HAP-1 (cell line): ENCODE results near the gene CBY1.

Experiments
- DNase-seq, 2 experiments: peaks; one replicate each; pipeline ENCODE4 v3.0.0-alpha.2; 2016 to 2020; ENCODE audit warnings: low spot score in 2 of 2
- H3K27me3 ChIP-seq: fragments of 250-450 bp; sonication (Bioruptor Pico); 2 replicates; pipeline ENCODE4 v1.5.1; 2020; ENCODE audit warnings: low read depth, mild to moderate bottlenecking, moderate library complexity
- H3K36me3 ChIP-seq: fragments of 250-450 bp; sonication (Bioruptor Pico); replicated peaks from 2 replicates; pipeline ENCODE4 v1.5.1; 2020; ENCODE audit warnings: mild to moderate bottlenecking
- H3K4me1 ChIP-seq: fragments of 250-450 bp; sonication (Bioruptor Pico); 2 replicates; pipeline ENCODE4 v1.5.1; 2020; ENCODE audit warnings: mild to moderate bottlenecking
- H3K4me3 ChIP-seq: fragments of 250-450 bp; sonication (Bioruptor Pico); 2 replicates; pipeline ENCODE4 v1.5.1; 2020; ENCODE audit warnings: mild to moderate bottlenecking, moderate library complexity
- H3K9me3 ChIP-seq: fragments of 250-450 bp; sonication (Bioruptor Pico); 2 replicates; pipeline ENCODE4 v1.5.1; 2020; ENCODE audit warnings: mild to moderate bottlenecking, moderate library complexity
- in situ Hi-C: fragments of 300-500 bp; cut with MboI; formaldehyde crosslinking; loops from 3 replicates; pipeline ENCODE4 v1.14.3; 2020; ENCODE audit warnings: low sequenced_read_pairs, inconsistent platforms, mixed read lengths

Gene CBY1

GRCh38 chr22:38700270-38700788 lies 43.9 kb downstream of the CBY1 start:
- in situ Hi-C loops: no loop called here
- Histone ChIP-seq H3K4me1 (peaks cover 45% of the 10 kb centered on the region), H3K27me3 (no peaks in the 10 kb centered on the region), H3K4me3 (peak overlapping the region; percentile 53), H3K36me3 (peaks cover 14% of the 10 kb centered on the region), H3K9me3 (no peaks in the 10 kb centered on the region)
- peak in 1 of 2 experiments; percentile 77 for DNase-seq

GRCh38 chr22:38700789-38701628 lies 44.6 kb downstream of the CBY1 start, which contains the start of gene JOSD1:
Gene JOSD1 (minus strand): TSS chr22:38700943. CDS start chr22:38699987, 956 bp downstream.
- in situ Hi-C loops: no loop called here
- Histone ChIP-seq H3K36me3 (peaks cover 17% of the 10 kb centered on the region), H3K4me3 (peak within 1 kb of the TSS; percentile 53), H3K27me3 (no peaks in the 10 kb centered on the region), H3K4me1 (peaks cover 45% of the 10 kb centered on the region), H3K9me3 (no peaks in the 10 kb centered on the region)
- peak; percentile 78 to 94 for DNase-seq

DNA sequence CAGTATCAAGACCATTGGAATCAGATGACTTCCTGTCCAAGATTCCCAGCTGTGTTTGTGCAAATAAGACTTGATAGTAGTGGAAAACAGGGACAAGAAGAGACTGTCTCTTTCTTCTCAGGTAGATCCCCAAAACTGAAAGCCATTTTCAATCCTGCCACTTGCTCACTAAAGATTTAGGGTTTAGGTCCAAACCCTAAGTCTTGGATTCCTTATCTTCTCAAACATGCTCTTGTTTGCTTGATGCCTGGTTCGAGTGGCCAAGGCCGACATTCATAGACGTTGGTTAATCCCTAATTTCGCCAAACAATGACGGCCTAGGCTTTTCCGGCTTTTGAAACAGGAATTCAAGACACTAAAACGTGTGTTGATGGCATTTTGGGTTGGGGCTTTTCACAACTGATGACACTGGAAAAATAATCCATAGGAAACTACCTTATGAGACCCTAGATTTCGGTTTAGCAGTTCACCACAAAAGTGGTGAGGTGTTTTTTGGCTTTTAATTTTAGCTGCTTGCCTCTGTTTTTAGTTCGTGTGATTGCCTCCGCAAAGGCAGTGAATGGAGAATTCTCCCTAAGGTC lies 48.3 kb downstream of the CBY1 start:
- DNase-seq: peak; percentile 43 to 57
- Histone ChIP-seq H3K36me3 (peaks cover 14% of the 10 kb centered on the region), H3K9me3 (no peaks in the 10 kb centered on the region), H3K27me3 (no peaks in the 10 kb centered on the region), H3K4me1 (peaks cover 36% of the 10 kb centered on the region), H3K4me3 (peak overlapping the region; percentile 13)
- in situ Hi-C loops: no loop called here

DNA sequence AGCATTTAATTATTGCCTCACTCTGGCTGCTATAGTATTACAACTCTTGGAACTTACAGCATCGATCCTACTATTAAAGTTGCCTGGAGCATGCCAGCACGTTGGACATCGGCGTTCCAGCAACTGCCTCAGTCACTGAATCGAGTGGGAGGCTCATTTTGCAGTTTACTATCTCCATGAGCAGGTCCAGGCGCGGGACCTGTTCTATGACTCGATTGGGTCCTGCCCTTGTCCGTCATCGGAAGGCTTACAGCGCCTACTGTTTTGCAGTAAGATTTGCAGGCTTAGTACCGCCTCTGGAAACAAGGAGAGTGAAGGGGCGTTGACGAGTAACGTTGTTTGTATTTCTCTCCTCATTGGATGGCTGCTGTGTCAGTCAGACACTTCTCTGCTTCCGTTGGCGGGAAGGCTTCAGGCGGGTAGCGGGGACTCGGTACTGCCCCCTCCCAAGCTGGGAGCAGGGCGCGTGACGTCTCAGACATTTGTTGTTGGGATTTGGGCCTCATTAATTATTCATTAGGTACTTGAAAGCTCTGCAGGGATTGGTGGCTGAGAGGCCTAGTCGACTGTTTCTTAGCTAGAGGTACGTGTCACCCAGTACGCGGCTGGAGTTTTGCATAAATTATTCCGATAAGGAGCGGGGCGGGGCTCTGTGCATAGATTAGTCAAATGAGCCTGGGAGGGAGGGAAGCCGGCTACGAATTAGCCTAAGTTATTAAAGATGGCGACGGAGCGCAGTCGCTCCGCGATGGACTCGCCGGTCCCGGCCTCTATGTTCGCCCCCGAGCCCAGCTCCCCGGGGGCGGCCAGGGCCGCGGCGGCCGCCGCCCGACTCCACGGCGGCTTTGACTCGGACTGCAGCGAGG lies 49.0 kb downstream of the CBY1 start, which contains the start of gene GTPBP1:
TSS of gene GTPBP1 (plus strand) at position 710 of the 866 bp plus-strand sequence. CDS start at position 722, 12 bp downstream.
- in situ Hi-C loops: no loop called here

GRCh38 chr22:38706101-38706900 lies 49.9 kb downstream of the CBY1 start:
- peaks cover 36% of the 10 kb centered on the region for H3K4me1 ChIP-seq
- H3K27me3 ChIP-seq: no peaks in the 10 kb centered on the region
- DNase-seq: peak in 1 of 2 experiments; percentile 36
- in situ Hi-C loops: no loop called here
- no peaks in the 10 kb centered on the region for H3K9me3 ChIP-seq
- peaks cover 28% of the 10 kb centered on the region for H3K36me3 ChIP-seq
- H3K4me3 ChIP-seq: peak overlapping the region; percentile 88

More for the DNA sequence above, 49.0 kb downstream of the CBY1 start, which contains the start of gene GTPBP1:
- Histone ChIP-seq H3K4me3 (peak within 1 kb of the TSS; percentile 88), H3K27me3 (no peaks in the 10 kb centered on the region), H3K36me3 (peaks cover 21% of the 10 kb centered on the region), H3K4me1 (peaks cover 36% of the 10 kb centered on the region), H3K9me3 (no peaks in the 10 kb centered on the region)
- DNase-seq: peak; percentile 99 to 100

DNA sequence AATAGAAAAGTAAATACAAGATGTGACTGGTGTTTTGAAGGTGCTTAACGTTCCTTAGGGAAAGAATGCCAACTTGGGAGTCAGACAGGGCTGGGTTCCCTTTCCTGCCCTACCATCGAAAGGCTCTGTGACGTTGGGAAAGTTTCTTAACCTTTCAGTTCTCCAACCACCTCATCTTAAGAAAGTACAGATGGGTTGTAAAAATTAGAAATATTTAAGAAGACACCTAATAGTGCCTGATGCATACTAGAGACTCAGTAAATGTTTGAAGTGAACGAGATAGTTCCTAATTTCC lies 50.4 kb downstream of the CBY1 start:
- in situ Hi-C loops: no loop called here
- peaks cover 32% of the 10 kb centered on the region for H3K4me1 ChIP-seq

DNA sequence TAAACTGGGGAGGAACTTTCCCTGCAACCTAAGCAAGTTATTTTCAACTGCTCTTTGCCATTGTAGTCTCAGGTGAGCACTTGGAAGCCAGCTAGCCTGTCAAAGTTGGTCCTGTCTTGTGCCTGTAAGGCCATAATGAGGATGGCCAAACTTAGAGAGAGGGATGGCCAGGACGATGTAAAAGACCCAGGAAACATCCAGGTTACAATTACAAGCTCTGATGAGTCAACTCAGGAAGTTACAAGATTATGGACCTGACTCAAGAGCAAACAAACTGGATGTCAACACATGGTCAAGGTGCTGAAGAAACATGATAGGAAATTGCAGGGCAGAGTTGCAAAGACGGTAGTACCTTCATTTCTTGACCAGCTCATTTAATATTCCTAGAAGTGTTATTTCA lies 50.9 kb downstream of the CBY1 start:
- in situ Hi-C loops: no loop called here
- Histone ChIP-seq H3K27me3 (no peaks in the 10 kb centered on the region), H3K9me3 (no peaks in the 10 kb centered on the region), H3K36me3 (peaks cover 32% of the 10 kb centered on the region), H3K4me3 (peak overlapping the region; percentile 88), H3K4me1 (peaks cover 30% of the 10 kb centered on the region)
- no peak for DNase-seq

More for the DNA sequence above, 50.4 kb downstream of the CBY1 start:
- H3K36me3 ChIP-seq: peaks cover 30% of the 10 kb centered on the region
- H3K4me3 ChIP-seq: peak overlapping the region; percentile 88
- H3K27me3 ChIP-seq: no peaks in the 10 kb centered on the region
- DNase-seq: no peak
- H3K9me3 ChIP-seq: no peaks in the 10 kb centered on the region

- no peak for DNase-seq
- Histone ChIP-seq H3K27me3 (no peaks in the 10 kb centered on the region), H3K36me3 (peaks cover 38% of the 10 kb centered on the region), H3K4me1 (peaks cover 26% of the 10 kb centered on the region), H3K9me3 (no peaks in the 10 kb centered on the region), H3K4me3 (0 out of 2 replicates have a peak overlapping the region, but pooled peaks have one; percentile 88)
- in situ Hi-C loops: no loop called here
Observed at GRCh38 chr22:38707984-38708383, 51.5 kb downstream of the CBY1 start.

DNA sequence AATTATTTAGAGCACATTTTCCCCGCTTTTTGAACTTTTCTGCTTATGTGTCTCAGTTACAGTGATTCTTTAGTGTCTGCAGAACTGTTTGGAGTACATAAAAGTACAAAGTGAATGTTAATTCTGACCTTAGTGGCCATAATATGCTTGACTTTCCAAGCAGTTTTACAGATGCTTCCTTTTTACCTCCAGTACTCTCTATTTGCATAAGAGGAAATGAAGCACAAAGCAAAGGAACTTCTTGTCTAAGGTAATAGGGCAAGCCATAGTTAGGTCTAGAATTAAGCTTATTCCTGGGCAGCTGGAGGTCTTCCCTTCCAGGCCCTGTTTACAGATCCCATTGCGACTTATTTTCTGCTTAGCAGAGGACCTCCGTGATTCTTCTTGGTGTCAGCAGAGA lies 52.9 kb downstream of the CBY1 start:
- no peak for DNase-seq

DNA sequence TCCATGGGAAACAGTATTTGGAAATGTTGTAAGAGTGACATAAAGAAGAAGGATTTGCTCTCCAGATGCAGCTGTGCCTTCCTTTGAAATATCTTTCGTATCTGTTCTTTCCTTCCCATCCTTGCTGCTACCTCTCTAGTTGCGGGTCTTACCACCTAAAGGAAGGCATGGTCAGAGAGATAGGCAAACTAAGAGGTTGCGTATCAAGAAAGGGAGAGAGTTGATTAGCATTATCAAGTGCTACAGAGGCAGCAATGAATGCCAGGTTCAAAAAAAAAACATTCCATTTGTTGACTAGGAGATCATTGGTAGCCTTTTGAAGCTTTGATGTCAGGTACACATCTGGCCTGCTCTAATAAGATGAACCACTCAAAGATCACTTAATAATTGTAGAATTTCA lies 53.9 kb downstream of the CBY1 start:
- no peak for DNase-seq

More for the DNA sequence above, 52.9 kb downstream of the CBY1 start:
- in situ Hi-C loops: no loop called here
- Histone ChIP-seq H3K9me3 (no peaks in the 10 kb centered on the region), H3K36me3 (peaks cover 38% of the 10 kb centered on the region), H3K4me3 (no peak overlapping the region), H3K4me1 (peaks cover 17% of the 10 kb centered on the region), H3K27me3 (no peaks in the 10 kb centered on the region)

GRCh38 chr22:38710866-38711265 lies 54.4 kb downstream of the CBY1 start:
- Histone ChIP-seq H3K36me3 (peaks cover 40% of the 10 kb centered on the region), H3K9me3 (no peaks in the 10 kb centered on the region), H3K27me3 (no peaks in the 10 kb centered on the region), H3K4me1 (peaks cover 9% of the 10 kb centered on the region), H3K4me3 (no peak overlapping the region)
- DNase-seq: no peak
- in situ Hi-C loops: no loop called here

More for the DNA sequence above, 53.9 kb downstream of the CBY1 start:
- no peaks in the 10 kb centered on the region for H3K27me3 ChIP-seq
- peaks cover 40% of the 10 kb centered on the region for H3K36me3 ChIP-seq
- H3K4me1 ChIP-seq: peaks cover 9% of the 10 kb centered on the region
- in situ Hi-C loops: no loop called here
- no peaks in the 10 kb centered on the region for H3K9me3 ChIP-seq
- no peak overlapping the region for H3K4me3 ChIP-seq

DNA sequence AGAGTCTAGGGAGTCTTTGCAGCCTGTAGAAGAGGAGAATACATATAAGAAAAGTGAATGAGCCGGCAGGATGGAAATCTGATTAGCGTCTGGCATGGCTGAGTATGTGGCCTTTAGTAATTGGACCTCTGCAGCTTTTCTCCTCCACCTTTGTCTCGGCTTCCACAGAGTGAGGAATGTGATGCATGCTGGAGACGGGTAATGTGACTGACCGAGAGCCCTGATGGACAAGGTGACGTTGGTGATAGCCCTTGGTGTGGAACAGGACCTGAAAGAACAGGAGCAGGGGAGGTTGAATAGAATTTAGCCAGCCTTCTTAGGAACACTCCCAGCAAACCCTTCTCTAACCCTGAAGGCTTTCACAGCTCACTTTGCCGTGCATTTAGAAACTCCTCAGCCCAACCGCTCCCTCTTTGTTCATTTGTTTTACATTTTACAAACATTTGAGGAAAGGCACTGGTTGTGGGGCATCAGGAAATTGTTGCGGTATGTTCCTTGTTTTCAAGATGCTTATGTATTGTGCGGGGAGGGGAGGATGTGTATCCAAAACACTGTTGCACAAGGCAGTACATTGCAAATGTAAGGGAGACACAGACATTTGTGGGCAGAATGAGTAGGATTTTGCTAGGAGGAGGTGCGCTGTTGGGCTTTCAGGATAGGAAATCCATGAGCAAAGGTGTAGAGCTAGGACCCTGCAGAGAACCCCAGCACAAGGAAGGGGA lies 56.2 kb downstream of the CBY1 start:
- H3K36me3 ChIP-seq: peaks cover 55% of the 10 kb centered on the region
- in situ Hi-C loops: no loop called here
- peaks cover 2% of the 10 kb centered on the region; the same call in 1 of the 2 replicates for H3K4me1 ChIP-seq

More for the DNA sequence above, 56.2 kb downstream of the CBY1 start:
- DNase-seq: no peak
- Histone ChIP-seq H3K27me3 (no peaks in the 10 kb centered on the region), H3K9me3 (no peaks in the 10 kb centered on the region), H3K4me3 (no peak overlapping the region)
